Transverse colon (tissue), 4 donors: ENCODE data around the gene AGR3.

Source experiments
- CTCF ChIP-seq, 5 experiments: fragments of 200-600 bp in 3 of 5; fragments of 450-650 bp in 2 of 5; sonication (generic) in 3 of 5; IDR thresholded peaks; 1 replicate in 2 of 5; 2 replicates in 3 of 5; pipeline ENCODE4 v1.5.1; 2016 to 2017; ENCODE audit warnings: antibody characterized with exemption in 5 of 5, inconsistent platforms in 3 of 5, mild to moderate bottlenecking in 2 of 5, moderate library complexity in 1 of 5
- EP300 ChIP-seq: sonication (generic); formaldehyde crosslinking; IDR thresholded peaks from one replicate; pipeline ENCODE4 v1.6.1; 2017; ENCODE audit warnings: antibody characterized with exemption, low read depth
- POLR2A ChIP-seq: fragments of 450-650 bp; IDR thresholded peaks from one replicate; pipeline ENCODE4 v1.6.1; 2016; ENCODE audit warnings: antibody characterized with exemption, mild to moderate bottlenecking, moderate library complexity
- POLR2AphosphoS5 ChIP-seq, 3 donors: sonication (generic); formaldehyde crosslinking; IDR thresholded peaks; one replicate each; pipeline ENCODE4 v1.6.1; 2016; ENCODE audit warnings: antibody characterized with exemption in 3 of 3

GRCh38 chr7:16867328-16867727 is 14.5 kb downstream of the AGR3 start:
- no peak for TF ChIP-seq CTCF (IDR thresholded peaks at IDR 0.05)
- no peak for TF ChIP-seq POLR2A
- TF ChIP-seq EP300, result no peak
- no peak for TF ChIP-seq POLR2AphosphoS5 (IDR thresholded peaks at IDR 0.05)
